HEK293 (cell line): ENCODE results near the gene EHD2.
A peak's percentile ranks its signal among the peaks of the same experiment; 100 is the strongest.

Source experiments
- ZBTB20 ChIP-seq: fragments of 450-650 bp; formaldehyde crosslinking; IDR thresholded peaks from 2 replicates; pipeline ENCODE4 v1.5.1; 2016; ENCODE audit warnings: missing biosample characterization, missing genetic modification characterization
- ZNF121 ChIP-seq: fragments of 450-650 bp; formaldehyde crosslinking; IDR thresholded peaks from 2 replicates; pipeline ENCODE4 v1.5.1; 2016; ENCODE audit warnings: missing biosample characterization, missing genetic modification characterization
- ZNF140 ChIP-seq: fragments of 450-650 bp; formaldehyde crosslinking; IDR thresholded peaks from 2 replicates; pipeline ENCODE4 v1.5.1; 2016; ENCODE audit warnings: missing biosample characterization, missing genetic modification characterization
- ZNF354C ChIP-seq: fragments of 450-650 bp; formaldehyde crosslinking; IDR thresholded peaks from 2 replicates; pipeline ENCODE4 v1.5.1; 2016; ENCODE audit warnings: missing biosample characterization, missing genetic modification characterization, low read depth, borderline replicate concordance
- ZNF529 ChIP-seq: fragments of 450-650 bp; formaldehyde crosslinking; IDR thresholded peaks from 2 replicates; pipeline ENCODE4 v1.5.1; 2017; ENCODE audit warnings: missing genetic modification characterization, missing biosample characterization; ENCODE audit not compliant: insufficient replicate concordance
- ZNF549 ChIP-seq: fragments of 450-650 bp; IDR thresholded peaks from 2 replicates; pipeline ENCODE4 v1.5.1; 2018; ENCODE audit warnings: missing biosample characterization, missing genetic modification characterization, mild to moderate bottlenecking, inconsistent platforms, moderate library complexity
- ZNF571 ChIP-seq: fragments of 450-650 bp; formaldehyde crosslinking; IDR thresholded peaks from 2 replicates; pipeline ENCODE4 v1.5.0; 2017; ENCODE audit warnings: missing biosample characterization, missing genetic modification characterization
- ZNF610 ChIP-seq: fragments of 450-650 bp; formaldehyde crosslinking; IDR thresholded peaks from 2 replicates; pipeline ENCODE4 v1.5.1; 2016; ENCODE audit warnings: missing biosample characterization, missing genetic modification characterization, borderline replicate concordance
- ZNF621 ChIP-seq: fragments of 450-650 bp; formaldehyde crosslinking; IDR thresholded peaks from 2 replicates; pipeline ENCODE4 v1.5.1; 2017; ENCODE audit warnings: missing biosample characterization, missing genetic modification characterization
- ZNF629 ChIP-seq: fragments of 450-650 bp; formaldehyde crosslinking; IDR thresholded peaks from 2 replicates; pipeline ENCODE4 v1.5.1; 2017; ENCODE audit warnings: missing biosample characterization, missing genetic modification characterization
- ZNF654 ChIP-seq: fragments of 450-650 bp; formaldehyde crosslinking; IDR thresholded peaks from 2 replicates; pipeline ENCODE4 v1.5.1; 2016; ENCODE audit warnings: low read depth, missing biosample characterization, missing genetic modification characterization
- TF ChIP-seq, protein P1 (sequence below): fragments of 450-650 bp; formaldehyde crosslinking; IDR thresholded peaks from 2 replicates; pipeline ENCODE4 v1.5.1; 2016; ENCODE audit warnings: missing biosample characterization, missing genetic modification characterization, borderline replicate concordance
- TF ChIP-seq, protein P2 (sequence below): fragments of 450-650 bp; formaldehyde crosslinking; IDR thresholded peaks from 2 replicates; pipeline ENCODE4 v1.5.1; 2016; ENCODE audit warnings: missing biosample characterization, missing genetic modification characterization
- TF ChIP-seq, protein P3 (sequence below): fragments of 450-650 bp; formaldehyde crosslinking; IDR thresholded peaks from 2 replicates; pipeline ENCODE4 v1.5.1; 2016; ENCODE audit warnings: missing biosample characterization, missing genetic modification characterization, borderline replicate concordance
- TF ChIP-seq, protein P4 (sequence below): fragments of 450-650 bp; formaldehyde crosslinking; IDR thresholded peaks from 2 replicates; pipeline ENCODE4 v1.5.1; 2016; ENCODE audit warnings: missing biosample characterization, missing genetic modification characterization, low read depth
- TF ChIP-seq, protein P5 (sequence below): fragments of 450-650 bp; formaldehyde crosslinking; IDR thresholded peaks from 2 replicates; pipeline ENCODE4 v1.5.1; 2017; ENCODE audit warnings: missing biosample characterization, missing genetic modification characterization
- TF ChIP-seq, protein P6 (sequence below): fragments of 450-650 bp; formaldehyde crosslinking; IDR thresholded peaks from 2 replicates; pipeline ENCODE4 v1.5.1; 2016; ENCODE audit warnings: missing biosample characterization, missing genetic modification characterization
- TF ChIP-seq, protein P7 (sequence below): fragments of 450-650 bp; formaldehyde crosslinking; IDR thresholded peaks from 2 replicates; pipeline ENCODE4 v1.5.1; 2017; ENCODE audit warnings: missing biosample characterization, missing genetic modification characterization

EHD2 gene

DNA sequence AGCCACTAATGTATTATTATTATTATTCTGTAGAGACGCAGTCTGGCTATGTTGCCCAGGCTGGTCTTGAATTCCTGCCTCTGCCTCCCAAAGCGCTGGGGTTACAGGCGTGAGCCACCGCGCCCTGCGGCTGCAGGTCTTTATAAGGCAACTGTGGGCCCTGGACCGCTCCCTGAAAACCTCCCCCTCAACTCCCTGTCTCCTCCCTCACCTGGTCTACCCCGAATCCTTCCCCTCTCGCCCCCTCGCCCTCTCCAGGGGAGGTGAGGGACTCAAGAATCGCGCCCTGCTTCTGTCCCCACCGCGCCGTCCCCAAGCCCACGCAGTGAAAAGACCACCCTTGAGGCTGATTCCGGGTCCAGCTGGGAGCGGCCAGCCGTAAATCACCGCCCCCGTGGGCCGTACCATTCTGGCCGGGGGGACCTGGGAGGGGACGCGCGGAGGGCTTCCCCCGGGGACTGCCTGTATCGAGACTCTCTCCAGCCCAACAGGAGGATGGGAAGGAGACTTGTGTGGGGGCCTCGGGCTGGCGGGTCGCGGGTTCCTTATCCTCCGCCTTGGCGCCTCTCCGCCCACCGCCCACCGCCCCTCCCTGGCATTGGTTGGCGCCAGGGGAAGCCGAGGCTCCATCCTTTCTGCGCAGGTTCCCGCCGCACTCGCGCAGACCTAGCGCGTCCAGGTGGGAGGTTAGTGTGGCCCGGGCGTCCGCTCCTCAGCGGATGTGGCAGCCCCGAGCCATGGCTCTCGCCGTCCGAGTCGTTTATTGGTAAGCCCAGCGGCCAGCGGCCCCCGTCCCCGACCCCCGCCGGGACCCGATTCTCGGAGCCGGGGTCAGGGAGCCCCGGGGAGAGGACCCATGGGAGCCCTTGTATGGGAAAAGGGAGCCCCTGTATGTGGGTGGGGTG lies 65.1 kb downstream of the EHD2 start, which contains the start of gene SELENOW (continued):
- TF ChIP-seq, protein P1, sequence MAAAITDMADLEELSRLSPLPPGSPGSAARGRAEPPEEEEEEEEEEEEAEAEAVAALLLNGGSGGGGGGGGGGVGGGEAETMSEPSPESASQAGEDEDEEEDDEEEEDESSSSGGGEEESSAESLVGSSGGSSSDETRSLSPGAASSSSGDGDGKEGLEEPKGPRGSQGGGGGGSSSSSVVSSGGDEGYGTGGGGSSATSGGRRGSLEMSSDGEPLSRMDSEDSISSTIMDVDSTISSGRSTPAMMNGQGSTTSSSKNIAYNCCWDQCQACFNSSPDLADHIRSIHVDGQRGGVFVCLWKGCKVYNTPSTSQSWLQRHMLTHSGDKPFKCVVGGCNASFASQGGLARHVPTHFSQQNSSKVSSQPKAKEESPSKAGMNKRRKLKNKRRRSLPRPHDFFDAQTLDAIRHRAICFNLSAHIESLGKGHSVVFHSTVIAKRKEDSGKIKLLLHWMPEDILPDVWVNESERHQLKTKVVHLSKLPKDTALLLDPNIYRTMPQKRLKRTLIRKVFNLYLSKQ (tag by site-specific recombination), result no peak
- TF ChIP-seq ZNF529 (tag by site-specific recombination), result no peak
- TF ChIP-seq ZNF549 (tag by site-specific recombination), result no peak
- TF ChIP-seq, protein P2, sequence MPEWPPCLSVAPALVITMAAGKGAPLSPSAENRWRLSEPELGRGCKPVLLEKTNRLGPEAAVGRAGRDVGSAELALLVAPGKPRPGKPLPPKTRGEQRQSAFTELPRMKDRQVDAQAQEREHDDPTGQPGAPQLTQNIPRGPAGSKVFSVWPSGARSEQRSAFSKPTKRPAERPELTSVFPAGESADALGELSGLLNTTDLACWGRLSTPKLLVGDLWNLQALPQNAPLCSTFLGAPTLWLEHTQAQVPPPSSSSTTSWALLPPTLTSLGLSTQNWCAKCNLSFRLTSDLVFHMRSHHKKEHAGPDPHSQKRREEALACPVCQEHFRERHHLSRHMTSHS, result no peak
- no peak for TF ChIP-seq ZNF354C (tag by site-specific recombination)
- TF ChIP-seq ZNF654 (tag by site-specific recombination), result no peak
- TF ChIP-seq ZNF121, result peak; percentile 40
- TF ChIP-seq, protein P3, sequence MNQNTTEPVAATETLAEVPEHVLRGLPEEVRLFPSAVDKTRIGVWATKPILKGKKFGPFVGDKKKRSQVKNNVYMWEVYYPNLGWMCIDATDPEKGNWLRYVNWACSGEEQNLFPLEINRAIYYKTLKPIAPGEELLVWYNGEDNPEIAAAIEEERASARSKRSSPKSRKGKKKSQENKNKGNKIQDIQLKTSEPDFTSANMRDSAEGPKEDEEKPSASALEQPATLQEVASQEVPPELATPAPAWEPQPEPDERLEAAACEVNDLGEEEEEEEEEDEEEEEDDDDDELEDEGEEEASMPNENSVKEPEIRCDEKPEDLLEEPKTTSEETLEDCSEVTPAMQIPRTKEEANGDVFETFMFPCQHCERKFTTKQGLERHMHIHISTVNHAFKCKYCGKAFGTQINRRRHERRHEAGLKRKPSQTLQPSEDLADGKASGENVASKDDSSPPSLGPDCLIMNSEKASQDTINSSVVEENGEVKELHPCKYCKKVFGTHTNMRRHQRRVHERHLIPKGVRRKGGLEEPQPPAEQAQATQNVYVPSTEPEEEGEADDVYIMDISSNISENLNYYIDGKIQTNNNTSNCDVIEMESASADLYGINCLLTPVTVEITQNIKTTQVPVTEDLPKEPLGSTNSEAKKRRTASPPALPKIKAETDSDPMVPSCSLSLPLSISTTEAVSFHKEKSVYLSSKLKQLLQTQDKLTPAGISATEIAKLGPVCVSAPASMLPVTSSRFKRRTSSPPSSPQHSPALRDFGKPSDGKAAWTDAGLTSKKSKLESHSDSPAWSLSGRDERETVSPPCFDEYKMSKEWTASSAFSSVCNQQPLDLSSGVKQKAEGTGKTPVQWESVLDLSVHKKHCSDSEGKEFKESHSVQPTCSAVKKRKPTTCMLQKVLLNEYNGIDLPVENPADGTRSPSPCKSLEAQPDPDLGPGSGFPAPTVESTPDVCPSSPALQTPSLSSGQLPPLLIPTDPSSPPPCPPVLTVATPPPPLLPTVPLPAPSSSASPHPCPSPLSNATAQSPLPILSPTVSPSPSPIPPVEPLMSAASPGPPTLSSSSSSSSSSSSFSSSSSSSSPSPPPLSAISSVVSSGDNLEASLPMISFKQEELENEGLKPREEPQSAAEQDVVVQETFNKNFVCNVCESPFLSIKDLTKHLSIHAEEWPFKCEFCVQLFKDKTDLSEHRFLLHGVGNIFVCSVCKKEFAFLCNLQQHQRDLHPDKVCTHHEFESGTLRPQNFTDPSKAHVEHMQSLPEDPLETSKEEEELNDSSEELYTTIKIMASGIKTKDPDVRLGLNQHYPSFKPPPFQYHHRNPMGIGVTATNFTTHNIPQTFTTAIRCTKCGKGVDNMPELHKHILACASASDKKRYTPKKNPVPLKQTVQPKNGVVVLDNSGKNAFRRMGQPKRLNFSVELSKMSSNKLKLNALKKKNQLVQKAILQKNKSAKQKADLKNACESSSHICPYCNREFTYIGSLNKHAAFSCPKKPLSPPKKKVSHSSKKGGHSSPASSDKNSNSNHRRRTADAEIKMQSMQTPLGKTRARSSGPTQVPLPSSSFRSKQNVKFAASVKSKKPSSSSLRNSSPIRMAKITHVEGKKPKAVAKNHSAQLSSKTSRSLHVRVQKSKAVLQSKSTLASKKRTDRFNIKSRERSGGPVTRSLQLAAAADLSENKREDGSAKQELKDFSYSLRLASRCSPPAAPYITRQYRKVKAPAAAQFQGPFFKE (tag by site-specific recombination), result no peak
- TF ChIP-seq, protein P4, sequence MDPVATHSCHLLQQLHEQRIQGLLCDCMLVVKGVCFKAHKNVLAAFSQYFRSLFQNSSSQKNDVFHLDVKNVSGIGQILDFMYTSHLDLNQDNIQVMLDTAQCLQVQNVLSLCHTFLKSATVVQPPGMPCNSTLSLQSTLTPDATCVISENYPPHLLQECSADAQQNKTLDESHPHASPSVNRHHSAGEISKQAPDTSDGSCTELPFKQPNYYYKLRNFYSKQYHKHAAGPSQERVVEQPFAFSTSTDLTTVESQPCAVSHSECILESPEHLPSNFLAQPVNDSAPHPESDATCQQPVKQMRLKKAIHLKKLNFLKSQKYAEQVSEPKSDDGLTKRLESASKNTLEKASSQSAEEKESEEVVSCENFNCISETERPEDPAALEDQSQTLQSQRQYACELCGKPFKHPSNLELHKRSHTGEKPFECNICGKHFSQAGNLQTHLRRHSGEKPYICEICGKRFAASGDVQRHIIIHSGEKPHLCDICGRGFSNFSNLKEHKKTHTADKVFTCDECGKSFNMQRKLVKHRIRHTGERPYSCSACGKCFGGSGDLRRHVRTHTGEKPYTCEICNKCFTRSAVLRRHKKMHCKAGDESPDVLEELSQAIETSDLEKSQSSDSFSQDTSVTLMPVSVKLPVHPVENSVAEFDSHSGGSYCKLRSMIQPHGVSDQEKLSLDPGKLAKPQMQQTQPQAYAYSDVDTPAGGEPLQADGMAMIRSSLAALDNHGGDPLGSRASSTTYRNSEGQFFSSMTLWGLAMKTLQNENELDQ (tag by site-specific recombination), result no peak
- TF ChIP-seq, protein P5, sequence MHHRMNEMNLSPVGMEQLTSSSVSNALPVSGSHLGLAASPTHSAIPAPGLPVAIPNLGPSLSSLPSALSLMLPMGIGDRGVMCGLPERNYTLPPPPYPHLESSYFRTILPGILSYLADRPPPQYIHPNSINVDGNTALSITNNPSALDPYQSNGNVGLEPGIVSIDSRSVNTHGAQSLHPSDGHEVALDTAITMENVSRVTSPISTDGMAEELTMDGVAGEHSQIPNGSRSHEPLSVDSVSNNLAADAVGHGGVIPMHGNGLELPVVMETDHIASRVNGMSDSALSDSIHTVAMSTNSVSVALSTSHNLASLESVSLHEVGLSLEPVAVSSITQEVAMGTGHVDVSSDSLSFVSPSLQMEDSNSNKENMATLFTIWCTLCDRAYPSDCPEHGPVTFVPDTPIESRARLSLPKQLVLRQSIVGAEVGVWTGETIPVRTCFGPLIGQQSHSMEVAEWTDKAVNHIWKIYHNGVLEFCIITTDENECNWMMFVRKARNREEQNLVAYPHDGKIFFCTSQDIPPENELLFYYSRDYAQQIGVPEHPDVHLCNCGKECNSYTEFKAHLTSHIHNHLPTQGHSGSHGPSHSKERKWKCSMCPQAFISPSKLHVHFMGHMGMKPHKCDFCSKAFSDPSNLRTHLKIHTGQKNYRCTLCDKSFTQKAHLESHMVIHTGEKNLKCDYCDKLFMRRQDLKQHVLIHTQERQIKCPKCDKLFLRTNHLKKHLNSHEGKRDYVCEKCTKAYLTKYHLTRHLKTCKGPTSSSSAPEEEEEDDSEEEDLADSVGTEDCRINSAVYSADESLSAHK (tag by site-specific recombination), result no peak; the same call in 1 of the 2 replicates
- peak; percentile 66 for TF ChIP-seq ZNF629
- no peak for TF ChIP-seq ZNF621
- TF ChIP-seq ZNF610 (tag by site-specific recombination), result peak; percentile 93
- peak; percentile 100 for TF ChIP-seq ZBTB20
- TF ChIP-seq, protein P6, sequence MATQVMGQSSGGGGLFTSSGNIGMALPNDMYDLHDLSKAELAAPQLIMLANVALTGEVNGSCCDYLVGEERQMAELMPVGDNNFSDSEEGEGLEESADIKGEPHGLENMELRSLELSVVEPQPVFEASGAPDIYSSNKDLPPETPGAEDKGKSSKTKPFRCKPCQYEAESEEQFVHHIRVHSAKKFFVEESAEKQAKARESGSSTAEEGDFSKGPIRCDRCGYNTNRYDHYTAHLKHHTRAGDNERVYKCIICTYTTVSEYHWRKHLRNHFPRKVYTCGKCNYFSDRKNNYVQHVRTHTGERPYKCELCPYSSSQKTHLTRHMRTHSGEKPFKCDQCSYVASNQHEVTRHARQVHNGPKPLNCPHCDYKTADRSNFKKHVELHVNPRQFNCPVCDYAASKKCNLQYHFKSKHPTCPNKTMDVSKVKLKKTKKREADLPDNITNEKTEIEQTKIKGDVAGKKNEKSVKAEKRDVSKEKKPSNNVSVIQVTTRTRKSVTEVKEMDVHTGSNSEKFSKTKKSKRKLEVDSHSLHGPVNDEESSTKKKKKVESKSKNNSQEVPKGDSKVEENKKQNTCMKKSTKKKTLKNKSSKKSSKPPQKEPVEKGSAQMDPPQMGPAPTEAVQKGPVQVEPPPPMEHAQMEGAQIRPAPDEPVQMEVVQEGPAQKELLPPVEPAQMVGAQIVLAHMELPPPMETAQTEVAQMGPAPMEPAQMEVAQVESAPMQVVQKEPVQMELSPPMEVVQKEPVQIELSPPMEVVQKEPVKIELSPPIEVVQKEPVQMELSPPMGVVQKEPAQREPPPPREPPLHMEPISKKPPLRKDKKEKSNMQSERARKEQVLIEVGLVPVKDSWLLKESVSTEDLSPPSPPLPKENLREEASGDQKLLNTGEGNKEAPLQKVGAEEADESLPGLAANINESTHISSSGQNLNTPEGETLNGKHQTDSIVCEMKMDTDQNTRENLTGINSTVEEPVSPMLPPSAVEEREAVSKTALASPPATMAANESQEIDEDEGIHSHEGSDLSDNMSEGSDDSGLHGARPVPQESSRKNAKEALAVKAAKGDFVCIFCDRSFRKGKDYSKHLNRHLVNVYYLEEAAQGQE (tag by site-specific recombination), result no peak
- TF ChIP-seq ZNF571 (tag by site-specific recombination), result no peak
- TF ChIP-seq, protein P7, sequence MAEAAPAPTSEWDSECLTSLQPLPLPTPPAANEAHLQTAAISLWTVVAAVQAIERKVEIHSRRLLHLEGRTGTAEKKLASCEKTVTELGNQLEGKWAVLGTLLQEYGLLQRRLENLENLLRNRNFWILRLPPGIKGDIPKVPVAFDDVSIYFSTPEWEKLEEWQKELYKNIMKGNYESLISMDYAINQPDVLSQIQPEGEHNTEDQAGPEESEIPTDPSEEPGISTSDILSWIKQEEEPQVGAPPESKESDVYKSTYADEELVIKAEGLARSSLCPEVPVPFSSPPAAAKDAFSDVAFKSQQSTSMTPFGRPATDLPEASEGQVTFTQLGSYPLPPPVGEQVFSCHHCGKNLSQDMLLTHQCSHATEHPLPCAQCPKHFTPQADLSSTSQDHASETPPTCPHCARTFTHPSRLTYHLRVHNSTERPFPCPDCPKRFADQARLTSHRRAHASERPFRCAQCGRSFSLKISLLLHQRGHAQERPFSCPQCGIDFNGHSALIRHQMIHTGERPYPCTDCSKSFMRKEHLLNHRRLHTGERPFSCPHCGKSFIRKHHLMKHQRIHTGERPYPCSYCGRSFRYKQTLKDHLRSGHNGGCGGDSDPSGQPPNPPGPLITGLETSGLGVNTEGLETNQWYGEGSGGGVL (tag by site-specific recombination), result peak; percentile 92
- no peak for TF ChIP-seq ZNF140 (tag by site-specific recombination)
